Endodermal cell (in vitro differentiated cells): ENCODE data around the gene CCT6A. TPM values are rescaled to one million over a fixed set of nuclear protein-coding genes. Genes with fewer than 3 reads are reported as not detected.

Source experiments
- DNase-seq: peaks from one replicate; pipeline ENCODE4 v3.0.0-alpha.2; 2017
- H3K27ac ChIP-seq: 2 replicates; pipeline ENCODE4 v1.5.1; 2013; ENCODE audit warnings: mild to moderate bottlenecking, low read depth, low read length, moderate library complexity
- H3K27me3 ChIP-seq: 2 replicates; pipeline ENCODE4 v1.6.1; 2013; ENCODE audit warnings: mild to moderate bottlenecking, low read length, moderate library complexity; ENCODE audit not compliant: insufficient read depth, control insufficient read depth, poor library complexity, severe bottlenecking
- H3K36me3 ChIP-seq: 2 replicates; pipeline ENCODE4 v1.7.0; 2013; ENCODE audit warnings: mild to moderate bottlenecking, low read length, moderate library complexity; ENCODE audit not compliant: control insufficient read depth, insufficient read depth
- H3K4me1 ChIP-seq: one replicate; pipeline ENCODE4 v1.7.0; 2013; ENCODE audit warnings: low read length; ENCODE audit not compliant: control insufficient read depth, insufficient read depth
- H3K4me3 ChIP-seq: 2 replicates; pipeline ENCODE4 v1.5.1; 2013; ENCODE audit warnings: mild to moderate bottlenecking, low read length, moderate library complexity
- H3K9ac ChIP-seq: 2 replicates; pipeline ENCODE4 v1.6.1; 2013; ENCODE audit warnings: mild to moderate bottlenecking, low read length, moderate library complexity; ENCODE audit not compliant: poor library complexity, severe bottlenecking; ENCODE audit errors: extremely low read depth
- H3K9me3 ChIP-seq: 2 replicates; pipeline ENCODE4 v1.6.1; 2013; ENCODE audit warnings: mild to moderate bottlenecking, low read length, moderate library complexity; ENCODE audit not compliant: control insufficient read depth
- H3K27ac Mint-ChIP-seq: 2 replicates; pipeline ENCODE4 v1.8.0; 2020; ENCODE audit warnings: mixed read lengths
- H3K27me3 Mint-ChIP-seq: 2 replicates; pipeline ENCODE4 v1.8.0; 2021; ENCODE audit warnings: mild to moderate bottlenecking, mixed read lengths; ENCODE audit not compliant: insufficient read depth
- H3K36me3 Mint-ChIP-seq: 2 replicates; pipeline ENCODE4 v1.8.0; 2020; ENCODE audit warnings: low read depth, mixed read lengths
- H3K4me1 Mint-ChIP-seq: 2 replicates; pipeline ENCODE4 v1.8.0; 2020; ENCODE audit warnings: mixed read lengths
- H3K4me3 Mint-ChIP-seq: 2 replicates; pipeline ENCODE4 v1.8.0; 2020; ENCODE audit warnings: mild to moderate bottlenecking, moderate library complexity, mixed read lengths
- H3K9me3 Mint-ChIP-seq: 2 replicates; pipeline ENCODE4 v1.8.0; 2020; ENCODE audit warnings: mild to moderate bottlenecking, mixed read lengths
- CTCF ChIP-seq: fragments of 200-600 bp; sonication (generic); conservative IDR thresholded peaks from 2 replicates; pipeline ENCODE4 v1.5.0; 2021; ENCODE audit warnings: antibody characterized with exemption, mild to moderate bottlenecking
- WGBS, 2 experiments: methylation state at CpG; one replicate each; pipeline versions ENCODE4 v1.1.5 to v1.1.7; 2013; ENCODE audit warnings: missing lambda C conversion rate in 2 of 2, mixed read lengths in 1 of 2; ENCODE audit not compliant: insufficient coverage in 1 of 2, insufficient read length in 1 of 2; 5-methylcytosine and 5-hydroxymethylcytosine counted together
- total RNA-seq, 2 donors: library from RNA; stranded (reverse); fragmentation: NEBNext Ultra II Directional in 1 of 2; extraction: Animal tissue kit (Norgen Biotek cat#: 25700) in 1 of 2; gene quantifications; 2 replicates in 1 of 2; 3 replicates in 1 of 2; pipeline ENCODE4 v1.2.1, GENCODE V29; 2021

Gene CCT6A
- total RNA-seq, 2 donors from 2014 or later = 225 to 230 TPM

- no peak overlapping the region for H3K27ac ChIP-seq
- peaks cover 39% of the 10 kb centered on the region for H3K36me3 Mint-ChIP-seq
- peaks cover 16% of the 10 kb centered on the region for H3K36me3 ChIP-seq
- no peak overlapping the region for H3K4me3 ChIP-seq
- H3K9ac ChIP-seq = no peak overlapping the region
- no peaks in the 10 kb centered on the region for H3K27me3 Mint-ChIP-seq
- H3K27me3 ChIP-seq = no peaks in the 10 kb centered on the region
- 94% methylated on average over 11 to 29 of the region's 29 CpGs for WGBS, 2 experiments
- H3K4me1 ChIP-seq = no peaks in the 10 kb centered on the region
- no peaks in the 10 kb centered on the region for H3K9me3 ChIP-seq
- H3K9me3 Mint-ChIP-seq = no peaks in the 10 kb centered on the region
- no peak for TF ChIP-seq CTCF
- no peak overlapping the region for H3K4me3 Mint-ChIP-seq
- H3K4me1 Mint-ChIP-seq = no peaks in the 10 kb centered on the region
- DNase-seq = no peak
- no peak overlapping the region for H3K27ac Mint-ChIP-seq
These were observed 30.2 kb downstream of the CCT6A start for GRCh38 chr7:56081626-56082340.

GRCh38 chr7:56083150-56083785 lies 31.7 kb downstream of the CCT6A start:
- Mint-ChIP-seq H3K27me3 (no peaks in the 10 kb centered on the region), H3K4me1 (no peaks in the 10 kb centered on the region), H3K9me3 (no peaks in the 10 kb centered on the region), H3K36me3 (peaks cover 38% of the 10 kb centered on the region), H3K4me3 (no peak overlapping the region), H3K27ac (no peak overlapping the region)
- no peak overlapping the region for H3K27ac ChIP-seq
- no peak overlapping the region for H3K9ac ChIP-seq
- H3K9me3 ChIP-seq = no peaks in the 10 kb centered on the region
- peaks cover 9% of the 10 kb centered on the region for H3K36me3 ChIP-seq
- no peak overlapping the region for H3K4me3 ChIP-seq
- DNase-seq = no peak
- H3K4me1 ChIP-seq = no peaks in the 10 kb centered on the region
- H3K27me3 ChIP-seq = no peaks in the 10 kb centered on the region
- TF ChIP-seq CTCF = no peak
- WGBS, 2 experiments = 92 to 93% methylated on average over 11 to 13 of the region's 13 CpGs

GRCh38 chr7:56086761-56087160 lies 35.2 kb downstream of the CCT6A start:
- Mint-ChIP-seq H3K27me3 (no peaks in the 10 kb centered on the region), H3K4me1 (no peaks in the 10 kb centered on the region), H3K4me3 (no peak overlapping the region), H3K36me3 (peaks cover 20% of the 10 kb centered on the region), H3K9me3 (no peaks in the 10 kb centered on the region), H3K27ac (no peak overlapping the region)
- Histone ChIP-seq H3K27me3 (no peaks in the 10 kb centered on the region), H3K36me3 (no peaks in the 10 kb centered on the region), H3K9ac (no peak overlapping the region), H3K4me1 (no peaks in the 10 kb centered on the region), H3K4me3 (no peak overlapping the region), H3K27ac (no peak overlapping the region), H3K9me3 (no peaks in the 10 kb centered on the region)
- no peak for DNase-seq
- no peak for TF ChIP-seq CTCF
- WGBS, 2 experiments = 91 to 93% methylated on average over 6 to 7 of the region's 7 CpGs
